ENCODE data around the gene USP34.

The USP34 gene

GRCh38 chr2:61363580-61363979 is 107.3 kb downstream of the USP34 start:
- no peak for TF ChIP-seq CTCF (IDR thresholded peaks at IDR 0.05; ENCODE audit: low read depth, low read length)
- DNase-seq (ENCODE audit: low read depth, low spot score): no peak
- in situ Hi-C loops (cut with HindIII; ENCODE audit: low sequenced_read_pairs): no loop called here
- no peak overlapping the region for H3K4me3 ChIP-seq (ENCODE audit: low read depth, low read length)

GRCh38 chr2:61362873-61363272 is 108.0 kb downstream of the USP34 start:
- no peak overlapping the region for H3K4me3 ChIP-seq (ENCODE audit: low read depth, low read length)
- no peak for TF ChIP-seq CTCF (IDR thresholded peaks at IDR 0.05; ENCODE audit: low read depth, low read length)
- no peak for DNase-seq (ENCODE audit: low read depth, low spot score)
- in situ Hi-C loops (cut with HindIII; ENCODE audit: low sequenced_read_pairs): no loop called here

- no peak overlapping the region for H3K4me3 ChIP-seq (ENCODE audit: low read depth, low read length)
- in situ Hi-C loops (cut with HindIII; ENCODE audit: low sequenced_read_pairs): no loop called here
- no peak for TF ChIP-seq CTCF (IDR thresholded peaks at IDR 0.05; ENCODE audit: low read depth, low read length)
- DNase-seq (ENCODE audit: low read depth, low spot score): no peak
Measured at GRCh38 chr2:61361068-61361467, 109.8 kb downstream of the USP34 start.

GRCh38 chr2:61359058-61359457 is 111.8 kb downstream of the USP34 start:
- no peak for TF ChIP-seq CTCF (IDR thresholded peaks at IDR 0.05; ENCODE audit: low read depth, low read length)
- no peak for DNase-seq (ENCODE audit: low read depth, low spot score)
- in situ Hi-C loops (cut with HindIII; ENCODE audit: low sequenced_read_pairs): no loop called here
- H3K4me3 ChIP-seq (ENCODE audit: low read depth, low read length): no peak overlapping the region

- in situ Hi-C loops (cut with HindIII; ENCODE audit: low sequenced_read_pairs): no loop called here
Measured at GRCh38 chr2:61357681-61358080, 113.2 kb downstream of the USP34 start.

GRCh38 chr2:61356958-61357350 is 113.9 kb downstream of the USP34 start:
- H3K4me3 ChIP-seq (ENCODE audit: low read depth, low read length): no peak overlapping the region
- DNase-seq (ENCODE audit: low read depth, low spot score): peak; percentile 46
- no peak for TF ChIP-seq CTCF (IDR thresholded peaks at IDR 0.05; ENCODE audit: low read depth, low read length)
- in situ Hi-C loops (cut with HindIII; ENCODE audit: low sequenced_read_pairs): no loop called here

More at GRCh38 chr2:61357681-61358080, 113.2 kb downstream of the USP34 start:
- DNase-seq (ENCODE audit: low read depth, low spot score): no peak
- TF ChIP-seq CTCF (IDR thresholded peaks at IDR 0.05; ENCODE audit: low read depth, low read length): no peak
- no peak overlapping the region for H3K4me3 ChIP-seq (ENCODE audit: low read depth, low read length)
